C4-2B (cell line): Measurements from ENCODE around the gene U2AF2.

Experiments used
- H3K27ac ChIP-seq: fragments of 450-650 bp; 2 replicates; pipeline ENCODE4 v1.5.1; 2017
- CTCF ChIP-seq: fragments of 450-650 bp; conservative IDR thresholded peaks from 2 replicates; pipeline ENCODE4 v1.5.1; 2017; ENCODE audit warnings: mild to moderate bottlenecking
- ZFX ChIP-seq: fragments of 450-650 bp; IDR thresholded peaks from 2 replicates; pipeline ENCODE4 v1.6.1; 2017

The U2AF2 gene

GRCh38 chr19:55650126-55650557, 4.7 kb upstream of the U2AF2 start:
- no peak for TF ChIP-seq ZFX
- no peak for TF ChIP-seq CTCF
- no peak overlapping the region for H3K27ac ChIP-seq

- TF ChIP-seq ZFX: no peak
- no peak for TF ChIP-seq CTCF
Measured at GRCh38 chr19:55650602-55651230, 4.1 kb upstream of the U2AF2 start.

DNA sequence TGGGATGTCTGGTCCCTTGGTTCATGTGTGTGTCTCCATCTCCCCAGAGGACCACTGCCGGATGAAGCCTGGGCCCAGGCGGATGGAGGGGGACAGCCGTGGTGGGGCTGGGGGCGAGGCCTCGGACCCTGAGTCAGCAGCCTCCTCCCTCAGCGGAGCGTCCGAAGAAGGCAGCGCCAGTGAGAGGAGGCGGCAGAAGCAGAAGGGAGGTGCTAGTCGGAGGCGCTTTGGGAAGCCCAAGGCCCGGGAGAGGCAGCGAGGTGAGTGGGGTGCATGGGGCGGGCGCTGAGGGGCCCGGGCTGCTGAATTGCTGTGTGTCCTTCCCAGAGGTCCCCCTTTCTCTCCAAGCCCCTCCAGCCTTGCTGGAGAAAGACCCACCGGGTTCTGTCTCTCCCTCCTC, 3.6 kb upstream of the U2AF2 start:
- no peak for TF ChIP-seq CTCF
- no peak for TF ChIP-seq ZFX
- H3K27ac ChIP-seq: no peak overlapping the region

More at GRCh38 chr19:55650602-55651230, 4.1 kb upstream of the U2AF2 start:
- no peak overlapping the region for H3K27ac ChIP-seq

DNA sequence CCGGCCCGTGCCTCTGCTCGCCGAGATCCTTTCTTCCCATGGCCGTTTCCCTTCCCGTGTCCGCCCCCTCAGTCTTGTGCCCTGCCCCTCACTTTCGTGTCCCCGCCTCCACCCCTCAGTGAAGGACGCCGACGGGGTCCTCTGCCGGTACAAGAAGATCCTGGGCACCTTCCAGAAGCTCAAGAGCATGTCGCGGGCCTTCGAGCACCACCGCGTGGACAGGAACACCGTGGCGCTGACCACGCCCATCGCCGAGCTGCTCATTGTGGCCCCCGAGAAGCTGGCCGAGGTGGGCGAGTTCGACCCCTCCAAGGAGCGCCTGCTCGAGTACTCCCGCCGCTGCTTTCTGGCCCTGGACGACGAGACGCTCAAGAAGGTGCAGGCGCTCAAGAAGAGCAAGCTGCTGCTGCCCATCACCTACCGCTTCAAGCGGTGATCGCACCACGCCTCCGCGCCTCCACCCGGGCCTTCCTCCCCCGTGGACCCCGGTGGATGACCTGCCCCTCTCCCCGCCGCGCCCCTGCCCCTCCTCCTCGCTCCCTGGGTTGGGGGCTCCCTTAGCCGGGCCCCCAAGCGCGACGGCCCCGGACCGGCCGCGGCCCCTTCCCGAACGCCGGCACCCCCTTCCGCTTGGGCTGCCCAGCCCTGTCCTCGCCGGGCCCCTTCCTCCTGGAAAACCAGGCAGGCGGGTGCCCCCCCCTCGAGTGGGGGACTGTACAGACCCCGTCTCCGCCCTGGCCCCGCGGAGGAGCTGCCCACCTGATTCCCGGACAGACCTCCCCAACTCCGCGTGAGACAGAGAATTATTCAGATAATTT, 2.3 kb upstream of the U2AF2 start:
- peak overlapping the region; percentile 100; the same call in 1 of the 2 replicates for H3K27ac ChIP-seq
- TF ChIP-seq ZFX: no peak
- TF ChIP-seq CTCF: no peak

DNA sequence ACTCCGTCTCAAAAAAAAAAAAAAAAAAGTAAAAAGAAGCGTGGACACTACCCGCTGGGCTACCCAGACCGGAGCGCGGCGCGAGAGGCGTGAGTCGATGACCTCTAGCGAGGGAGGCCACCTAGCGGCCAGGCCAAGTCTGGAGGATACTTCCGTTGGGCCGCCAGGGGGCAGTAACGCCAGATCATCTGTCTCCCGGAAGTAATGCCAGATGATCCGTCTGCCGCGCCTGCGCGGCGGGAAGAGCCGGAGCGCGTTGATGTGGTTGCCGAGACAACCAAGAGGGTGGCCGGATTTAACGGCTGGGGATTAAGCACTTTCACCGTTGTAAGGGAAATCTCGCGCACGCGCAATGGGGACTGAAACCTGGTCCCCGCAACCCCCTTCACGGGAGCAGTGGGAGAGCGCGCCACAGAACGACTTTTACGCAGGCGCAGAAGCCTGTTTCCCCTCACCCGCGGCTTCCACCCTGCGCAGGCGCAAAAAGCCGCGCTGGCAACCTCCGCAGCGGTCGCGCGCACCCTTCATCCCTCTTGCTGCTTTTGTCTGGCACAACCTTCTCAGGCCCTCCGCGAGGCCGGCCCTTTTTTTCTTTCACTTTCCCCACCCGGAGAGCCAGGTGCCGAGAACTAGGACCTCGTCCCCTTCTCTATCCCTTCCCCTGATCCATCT, 1.0 kb upstream of the U2AF2 start:
- peak; percentile 100 for TF ChIP-seq CTCF
- TF ChIP-seq ZFX: no peak
- H3K27ac ChIP-seq: peak overlapping the region; percentile 100

DNA sequence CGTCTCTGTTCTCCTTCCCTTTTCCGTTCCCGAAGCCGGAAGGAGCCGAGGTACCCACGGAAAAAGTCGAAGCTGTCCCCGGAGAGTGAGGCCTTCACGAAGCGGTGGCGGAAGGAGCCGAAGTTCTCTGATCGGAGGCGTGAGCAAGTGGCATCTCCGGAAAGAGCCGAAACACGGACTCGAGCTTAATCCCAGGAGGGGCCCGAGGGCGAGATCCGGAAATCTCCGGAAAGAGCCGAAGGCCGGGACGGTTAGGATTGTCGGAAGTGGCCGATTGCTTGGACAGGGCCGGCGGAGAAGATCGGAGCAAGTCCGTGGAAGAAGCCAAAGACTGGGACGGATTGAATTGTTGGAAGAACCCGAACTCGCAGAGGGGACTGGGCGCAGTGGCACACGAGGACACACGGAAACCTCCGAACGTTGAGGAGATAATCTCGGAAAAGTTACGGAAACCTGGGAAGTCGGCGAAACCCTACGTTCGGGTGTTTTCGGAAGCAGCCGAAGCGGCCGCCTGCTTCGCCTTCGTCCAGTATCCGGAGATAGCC, 440 bp upstream of the U2AF2 start:
- TF ChIP-seq CTCF (no peak), ZFX (no peak)
- peak overlapping the region; percentile 100 for H3K27ac ChIP-seq

DNA sequence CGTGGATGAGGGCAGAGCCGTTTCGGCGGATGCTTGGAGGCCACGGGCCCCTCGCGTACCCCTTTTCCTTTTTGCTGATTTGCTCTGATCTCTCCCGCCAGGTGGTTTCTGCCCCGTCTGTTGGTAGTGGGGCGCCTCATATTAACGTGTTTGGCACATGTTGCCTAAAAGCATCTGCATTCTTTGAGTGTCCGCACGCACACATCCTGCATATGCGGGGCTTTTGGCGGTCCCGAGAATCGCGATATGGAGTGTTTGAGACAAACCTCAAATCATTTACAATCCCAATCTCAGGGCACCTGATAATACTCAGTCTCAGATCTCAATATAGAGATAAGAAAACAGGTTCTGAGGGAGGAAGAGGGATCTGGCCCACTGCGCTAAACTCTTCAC, 809 bp downstream of the U2AF2 start:
- peak overlapping the region; percentile 100 for H3K27ac ChIP-seq
- TF ChIP-seq CTCF: no peak
- no peak for TF ChIP-seq ZFX
